ENCODE measurements around the gene SSU72. TPM values are rescaled to one million over a fixed set of nuclear protein-coding genes. Genes with fewer than 3 reads are reported as not detected.

SSU72 gene
- total RNA-seq, 1 donor from 2014 or later: 118 TPM

- no peak for DNase-seq (ENCODE audit: low spot score, unreplicated experiment)
- no peaks in the 10 kb centered on the region for H3K36me3 Mint-ChIP-seq (ENCODE audit: insufficient read depth)
- no peaks in the 10 kb centered on the region for H3K4me1 Mint-ChIP-seq (ENCODE audit: low read depth)
- no peak overlapping the region for H3K4me3 Mint-ChIP-seq (ENCODE audit: low read depth)
- TF ChIP-seq, protein P1, sequence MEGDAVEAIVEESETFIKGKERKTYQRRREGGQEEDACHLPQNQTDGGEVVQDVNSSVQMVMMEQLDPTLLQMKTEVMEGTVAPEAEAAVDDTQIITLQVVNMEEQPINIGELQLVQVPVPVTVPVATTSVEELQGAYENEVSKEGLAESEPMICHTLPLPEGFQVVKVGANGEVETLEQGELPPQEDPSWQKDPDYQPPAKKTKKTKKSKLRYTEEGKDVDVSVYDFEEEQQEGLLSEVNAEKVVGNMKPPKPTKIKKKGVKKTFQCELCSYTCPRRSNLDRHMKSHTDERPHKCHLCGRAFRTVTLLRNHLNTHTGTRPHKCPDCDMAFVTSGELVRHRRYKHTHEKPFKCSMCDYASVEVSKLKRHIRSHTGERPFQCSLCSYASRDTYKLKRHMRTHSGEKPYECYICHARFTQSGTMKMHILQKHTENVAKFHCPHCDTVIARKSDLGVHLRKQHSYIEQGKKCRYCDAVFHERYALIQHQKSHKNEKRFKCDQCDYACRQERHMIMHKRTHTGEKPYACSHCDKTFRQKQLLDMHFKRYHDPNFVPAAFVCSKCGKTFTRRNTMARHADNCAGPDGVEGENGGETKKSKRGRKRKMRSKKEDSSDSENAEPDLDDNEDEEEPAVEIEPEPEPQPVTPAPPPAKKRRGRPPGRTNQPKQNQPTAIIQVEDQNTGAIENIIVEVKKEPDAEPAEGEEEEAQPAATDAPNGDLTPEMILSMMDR (IDR thresholded peaks at IDR 0.05; ENCODE audit: unreplicated experiment): no peak
- no peaks in the 10 kb centered on the region for H3K9me3 Mint-ChIP-seq (ENCODE audit: low read depth)
- no peak overlapping the region for H3K27ac Mint-ChIP-seq
- H3K27me3 Mint-ChIP-seq: no peaks in the 10 kb centered on the region
These were observed 19.4 kb downstream of the SSU72 start for GRCh38 chr1:1554926-1555915.

GRCh38 chr1:1554550-1554925 lies 20.1 kb downstream of the SSU72 start:
- Mint-ChIP-seq H3K27me3 (no peaks in the 10 kb centered on the region), H3K36me3 (ENCODE audit: insufficient read depth) (no peaks in the 10 kb centered on the region), H3K9me3 (ENCODE audit: low read depth) (no peaks in the 10 kb centered on the region), H3K27ac (no peak overlapping the region), H3K4me1 (ENCODE audit: low read depth) (no peaks in the 10 kb centered on the region), H3K4me3 (ENCODE audit: low read depth) (no peak overlapping the region)
- no peak for DNase-seq (ENCODE audit: low spot score, unreplicated experiment)
- TF ChIP-seq, protein P1 (IDR thresholded peaks at IDR 0.05; ENCODE audit: unreplicated experiment): no peak

DNA sequence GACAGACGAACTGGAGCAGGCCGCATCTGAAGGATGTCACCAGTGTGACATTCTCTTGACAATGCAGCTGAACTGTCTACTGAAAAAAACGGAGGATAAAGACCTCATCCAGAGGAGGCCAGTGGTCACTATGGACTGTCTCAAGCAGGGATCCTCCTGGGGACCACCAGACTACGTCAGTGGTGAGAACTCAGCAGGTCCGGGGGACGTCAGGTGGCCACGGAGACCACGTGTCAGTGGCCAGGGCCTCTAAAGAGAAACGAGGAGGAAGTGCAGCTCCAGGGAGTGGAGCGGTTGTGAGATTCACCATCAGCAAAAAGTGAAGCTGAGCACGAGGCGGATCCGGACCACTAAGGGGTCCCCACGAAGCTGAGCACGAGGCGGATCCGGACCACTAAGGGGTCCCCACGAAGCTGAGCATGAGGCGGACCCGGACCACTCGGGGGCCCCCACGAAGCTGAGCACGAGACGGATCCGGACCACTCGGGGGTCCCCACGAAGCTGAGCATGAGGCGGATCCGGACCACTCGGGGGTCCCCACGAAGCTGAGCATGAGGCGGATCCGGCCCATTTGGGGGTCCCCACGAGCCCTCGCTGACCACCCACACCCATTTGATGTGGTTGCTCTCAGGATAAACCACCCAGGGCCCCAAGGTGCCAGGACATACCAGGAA lies 20.7 kb downstream of the SSU72 start:
- H3K4me3 Mint-ChIP-seq (ENCODE audit: low read depth): no peak overlapping the region
- no peaks in the 10 kb centered on the region for H3K4me1 Mint-ChIP-seq (ENCODE audit: low read depth)
- no peak overlapping the region for H3K27ac Mint-ChIP-seq
- no peaks in the 10 kb centered on the region for H3K27me3 Mint-ChIP-seq
- TF ChIP-seq, protein P1 (IDR thresholded peaks at IDR 0.05; ENCODE audit: unreplicated experiment): no peak
- no peaks in the 10 kb centered on the region for H3K36me3 Mint-ChIP-seq (ENCODE audit: insufficient read depth)
- no peak for DNase-seq (ENCODE audit: low spot score, unreplicated experiment)
- no peaks in the 10 kb centered on the region for H3K9me3 Mint-ChIP-seq (ENCODE audit: low read depth)

DNA sequence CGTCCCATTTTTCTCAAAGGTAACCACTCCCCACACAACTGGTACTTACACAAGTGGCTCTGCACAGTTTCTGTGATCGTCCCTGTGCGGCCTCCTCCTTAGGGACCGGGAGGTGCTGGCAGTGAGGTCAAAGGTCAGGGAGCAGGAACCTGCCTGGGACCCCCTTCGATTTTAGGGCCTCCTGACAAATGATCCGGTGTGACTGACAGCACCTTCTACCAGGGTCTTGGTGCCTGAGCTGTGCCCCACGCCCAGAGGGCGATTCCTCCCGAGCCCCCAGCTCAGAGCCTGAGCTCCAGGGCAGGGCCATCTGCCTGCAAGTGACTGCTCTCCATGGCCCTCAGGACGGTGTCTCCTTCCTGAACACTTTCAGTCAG lies 22.4 kb downstream of the SSU72 start:
- no peak for DNase-seq (ENCODE audit: low spot score, unreplicated experiment)
- no peaks in the 10 kb centered on the region for H3K9me3 Mint-ChIP-seq (ENCODE audit: low read depth)
- H3K27ac Mint-ChIP-seq: no peak overlapping the region
- H3K4me3 Mint-ChIP-seq (ENCODE audit: low read depth): no peak overlapping the region
- TF ChIP-seq, protein P1 (IDR thresholded peaks at IDR 0.05; ENCODE audit: unreplicated experiment): no peak
- H3K4me1 Mint-ChIP-seq (ENCODE audit: low read depth): no peaks in the 10 kb centered on the region
- no peaks in the 10 kb centered on the region for H3K36me3 Mint-ChIP-seq (ENCODE audit: insufficient read depth)
- H3K27me3 Mint-ChIP-seq: no peaks in the 10 kb centered on the region

- TF ChIP-seq, protein P1 (IDR thresholded peaks at IDR 0.05; ENCODE audit: unreplicated experiment): no peak
- H3K36me3 Mint-ChIP-seq (ENCODE audit: insufficient read depth): no peaks in the 10 kb centered on the region
- no peaks in the 10 kb centered on the region for H3K4me1 Mint-ChIP-seq (ENCODE audit: low read depth)
- no peak for DNase-seq (ENCODE audit: low spot score, unreplicated experiment)
- peak overlapping the region; percentile 27 for H3K27ac Mint-ChIP-seq
- H3K27me3 Mint-ChIP-seq: no peaks in the 10 kb centered on the region
- no peak overlapping the region for H3K4me3 Mint-ChIP-seq (ENCODE audit: low read depth)
- H3K9me3 Mint-ChIP-seq (ENCODE audit: low read depth): no peaks in the 10 kb centered on the region
These were observed 23.0 kb downstream of the SSU72 start for GRCh38 chr1:1551524-1552262.

All from progenitor cell of endocrine pancreas (in vitro differentiated cells).